GM19240 (cell line): ENCODE measurements around the gene IQSEC1.

Experiments
- DNase-seq: peaks from one replicate; pipeline ENCODE4 v3.0.0; 2011; ENCODE audit warnings: low spot score; ENCODE audit not compliant: insufficient read length

IQSEC1 gene

DNA sequence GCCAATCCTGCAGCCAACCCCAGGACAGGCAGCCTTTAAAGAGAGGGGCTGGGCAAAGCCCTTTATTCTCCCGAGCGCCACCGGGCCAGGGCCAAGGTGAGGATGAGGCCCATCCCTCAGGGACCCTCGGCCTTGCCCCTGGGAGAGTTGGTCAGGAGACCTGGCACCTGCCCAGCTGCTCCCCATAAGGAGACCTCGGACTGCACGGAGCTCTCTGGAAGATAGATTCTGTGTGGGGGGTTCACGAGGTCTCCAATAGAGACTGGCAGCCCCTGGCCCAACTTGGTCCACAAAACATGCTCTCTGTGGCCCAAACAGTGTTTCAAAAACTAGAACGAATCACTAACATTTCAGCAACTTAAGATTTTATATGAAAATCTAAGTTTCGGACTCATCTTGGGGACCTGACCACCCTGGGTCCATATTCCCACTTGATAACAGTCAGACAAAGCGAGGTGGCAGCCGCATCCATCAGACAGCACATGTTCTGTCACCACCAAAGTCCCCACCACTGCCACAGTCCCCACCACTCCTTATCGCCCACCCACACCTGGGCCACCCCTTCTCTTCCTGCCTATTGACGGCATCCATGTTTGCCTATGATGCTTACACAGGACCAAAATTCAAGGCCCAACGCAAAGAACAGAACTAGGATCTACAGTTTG lies 117.4 kb downstream of the IQSEC1 start:
- DNase-seq, result no peak

GRCh38 chr3:12954891-12955650 lies 118.2 kb downstream of the IQSEC1 start:
- no peak for DNase-seq

DNA sequence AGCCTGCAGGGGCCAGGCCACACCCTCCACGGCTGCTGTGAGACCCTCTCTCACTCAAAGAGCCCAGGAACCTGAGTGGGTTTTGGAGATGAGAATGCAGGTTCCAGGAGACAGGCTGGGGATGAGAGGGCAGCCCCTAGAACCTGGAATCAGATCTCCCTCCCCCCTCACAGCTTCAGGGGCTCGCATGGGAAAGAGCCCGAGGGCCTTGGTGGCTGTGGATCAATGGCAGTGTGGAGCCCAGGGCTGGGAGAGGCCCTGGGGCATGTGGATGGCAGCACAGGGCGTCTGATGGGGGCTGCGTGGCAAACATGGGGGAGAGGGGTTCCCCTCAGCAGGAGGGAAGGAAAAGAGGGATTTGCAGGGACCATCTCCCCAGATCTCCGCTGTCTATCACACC lies 119.0 kb downstream of the IQSEC1 start:
- DNase-seq, result no peak

DNA sequence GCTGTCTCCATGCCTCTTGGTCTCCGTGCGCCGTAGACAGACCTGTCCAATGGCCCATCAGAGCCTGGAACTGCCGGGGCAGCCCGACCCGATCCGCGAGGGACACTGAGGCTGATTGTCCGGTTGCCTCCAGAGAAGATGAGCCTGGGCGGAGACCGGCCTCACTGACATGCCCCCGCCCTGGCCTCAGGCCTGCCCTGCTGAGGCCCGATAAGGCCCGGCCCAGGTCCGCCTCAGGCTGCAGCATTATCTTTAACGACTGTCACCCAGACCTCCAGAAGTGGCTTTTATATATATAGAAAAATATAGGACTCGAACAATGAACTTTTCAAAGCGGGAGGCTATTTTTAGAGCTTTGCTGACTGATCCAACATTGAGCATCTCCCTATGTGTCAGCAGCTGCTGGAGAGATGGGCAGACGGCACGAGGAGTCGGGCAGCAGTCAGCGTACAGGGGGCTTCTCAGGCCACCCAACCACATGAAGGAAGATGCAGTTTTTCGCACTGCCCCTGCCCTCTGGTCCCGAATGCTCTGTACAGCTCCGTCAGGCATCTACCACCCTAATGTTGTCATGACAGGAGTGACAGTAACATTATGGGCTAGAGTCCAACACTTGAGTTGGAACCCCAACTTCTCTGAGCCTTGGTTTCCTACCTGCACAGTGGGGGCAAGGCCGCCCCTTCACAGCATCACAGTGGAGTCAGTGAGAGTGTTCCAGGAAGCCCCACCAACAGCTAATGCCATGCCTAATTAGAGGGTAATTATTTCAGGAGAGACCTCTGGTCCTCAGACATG lies 119.8 kb downstream of the IQSEC1 start:
- no peak for DNase-seq

DNA sequence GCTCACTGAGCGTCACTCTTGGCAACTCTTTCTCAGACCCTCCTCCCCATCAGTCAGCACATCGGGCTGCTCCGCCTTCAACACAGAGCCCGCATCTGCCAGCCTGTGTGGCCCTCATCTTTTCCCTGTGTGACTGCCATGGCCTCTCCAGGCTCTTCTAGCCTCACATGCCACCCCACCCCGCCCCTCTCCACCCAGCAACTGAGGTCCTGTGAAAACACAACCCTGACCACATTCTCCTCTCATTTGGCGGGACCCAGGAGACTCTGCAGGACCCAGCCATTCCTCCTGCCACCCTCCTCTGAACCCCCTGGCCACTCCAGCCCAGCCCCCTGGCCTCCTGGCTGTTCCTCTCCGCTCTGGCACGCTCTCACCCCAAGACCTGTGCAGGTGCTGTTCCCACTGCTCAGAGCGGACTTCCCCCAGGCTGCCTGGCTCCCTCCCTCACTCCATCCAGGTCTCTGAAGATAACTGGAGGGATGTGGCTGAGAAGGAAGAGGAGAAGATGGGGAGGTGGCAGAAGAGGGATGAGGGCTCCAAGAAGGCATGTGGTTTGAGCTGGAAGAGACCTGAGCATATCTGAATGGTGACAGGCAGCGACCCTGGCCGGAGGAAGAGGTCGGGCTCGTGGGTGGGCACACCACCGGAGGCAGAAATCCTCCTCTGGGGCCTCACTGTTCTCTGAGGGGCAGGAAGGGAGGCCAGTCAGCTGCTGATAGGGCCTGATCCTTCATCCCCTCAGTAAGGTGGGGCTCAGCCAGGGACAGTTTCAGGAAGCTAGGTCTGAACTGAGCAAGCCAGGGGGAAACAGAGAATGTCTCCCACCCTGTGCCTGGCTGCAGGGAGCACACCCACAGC lies 120.7 kb downstream of the IQSEC1 start:
- no peak for DNase-seq

- peak; percentile 54 for DNase-seq
These were observed 124.1 kb downstream of the IQSEC1 start for GRCh38 chr3:12948891-12949711.

DNA sequence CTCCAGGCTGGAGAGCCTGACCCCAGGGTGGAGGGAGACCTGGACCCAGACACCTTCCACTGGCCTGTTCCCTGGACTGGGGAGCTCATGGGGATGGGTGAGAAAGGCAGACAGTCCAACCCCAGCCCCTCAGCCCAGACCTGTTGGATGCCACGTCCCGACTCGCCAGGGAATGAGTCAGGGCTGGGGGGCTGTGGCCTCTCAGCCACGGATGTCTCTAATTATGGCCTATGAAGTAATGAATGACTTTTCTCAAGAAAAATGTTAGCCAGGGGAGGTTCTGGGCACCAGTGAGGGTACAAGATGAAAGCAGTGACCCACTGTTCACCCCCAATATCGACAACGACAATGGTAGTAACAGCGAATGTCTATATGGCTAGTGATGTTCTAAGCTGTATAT lies 124.9 kb downstream of the IQSEC1 start:
- no peak for DNase-seq

DNA sequence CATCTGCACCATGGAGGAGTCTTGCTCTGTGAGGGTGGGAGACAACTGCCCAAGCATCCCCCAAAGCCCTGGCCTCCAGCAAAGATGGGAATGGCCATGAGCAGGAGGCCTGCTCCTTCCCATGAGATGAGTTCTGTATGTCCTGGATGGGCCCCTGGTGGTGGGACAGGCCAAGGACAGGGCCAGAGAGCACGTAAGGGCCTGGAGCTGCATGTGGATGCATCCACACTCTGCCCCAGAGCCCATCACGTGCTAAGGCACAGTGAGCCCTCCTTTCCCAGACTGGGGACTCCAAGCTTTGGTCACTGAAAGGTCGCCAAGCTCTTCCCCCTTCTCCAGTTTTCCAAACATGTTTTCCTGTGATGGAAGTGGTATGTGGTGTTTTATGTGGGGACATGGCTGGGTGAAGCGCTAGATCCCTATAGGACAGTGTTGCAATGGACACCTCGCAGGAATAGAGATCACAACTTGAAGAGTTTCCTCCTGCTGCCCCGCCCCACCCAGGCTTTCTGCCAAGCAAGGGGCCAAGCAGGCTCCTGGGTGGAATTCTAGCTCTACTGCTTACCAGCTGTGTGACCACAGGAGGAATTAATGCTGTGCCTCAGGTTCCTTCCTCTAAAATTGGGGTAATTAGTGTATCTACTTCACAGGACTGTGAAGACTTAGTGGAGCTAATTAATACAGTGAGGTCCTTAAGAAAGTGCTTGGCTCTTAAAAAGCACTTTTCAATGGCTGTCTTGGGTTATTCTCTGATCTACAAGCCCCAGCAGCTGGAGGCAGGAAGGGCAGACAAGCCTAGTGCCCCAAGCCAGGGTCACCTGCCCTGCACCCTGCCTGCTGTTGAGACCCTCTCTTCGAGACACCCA lies 125.5 kb downstream of the IQSEC1 start:
- DNase-seq, result no peak

DNA sequence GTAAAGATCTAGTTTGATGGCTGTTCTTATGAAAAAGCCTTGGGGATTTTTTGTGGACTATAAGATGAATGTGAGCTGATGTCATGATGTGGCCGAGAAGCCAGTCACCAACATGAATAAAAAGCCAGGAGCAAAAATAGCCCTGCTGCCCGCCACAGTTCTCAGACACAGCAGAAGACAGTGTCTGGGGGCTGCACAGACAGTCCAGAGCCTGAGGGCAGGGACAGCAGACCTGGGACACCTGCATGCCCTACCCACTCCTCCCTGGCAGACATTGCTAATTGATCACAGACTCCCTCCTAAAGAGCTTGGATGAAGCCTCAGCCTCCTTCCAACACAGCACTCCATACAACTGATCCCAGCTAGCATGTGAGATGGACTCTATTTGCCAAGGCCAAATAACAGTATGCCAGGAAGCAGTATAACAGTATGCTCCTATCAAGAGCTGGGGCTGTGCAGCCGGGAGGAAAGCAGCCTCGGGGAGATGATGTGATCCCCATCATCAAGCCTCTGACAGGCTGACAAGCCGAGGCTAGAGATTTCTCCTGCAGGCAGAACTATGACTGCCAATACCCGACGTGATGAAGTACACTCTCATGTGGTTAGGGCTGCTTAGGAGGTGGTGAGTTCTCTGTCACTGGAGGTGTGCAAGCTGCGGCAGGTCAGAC lies 126.4 kb downstream of the IQSEC1 start:
- DNase-seq, result no peak

- DNase-seq, result no peak
These were observed 127.0 kb downstream of the IQSEC1 start for GRCh38 chr3:12946251-12946648.

GRCh38 chr3:12944849-12945248 lies 128.4 kb downstream of the IQSEC1 start:
- no peak for DNase-seq

DNA sequence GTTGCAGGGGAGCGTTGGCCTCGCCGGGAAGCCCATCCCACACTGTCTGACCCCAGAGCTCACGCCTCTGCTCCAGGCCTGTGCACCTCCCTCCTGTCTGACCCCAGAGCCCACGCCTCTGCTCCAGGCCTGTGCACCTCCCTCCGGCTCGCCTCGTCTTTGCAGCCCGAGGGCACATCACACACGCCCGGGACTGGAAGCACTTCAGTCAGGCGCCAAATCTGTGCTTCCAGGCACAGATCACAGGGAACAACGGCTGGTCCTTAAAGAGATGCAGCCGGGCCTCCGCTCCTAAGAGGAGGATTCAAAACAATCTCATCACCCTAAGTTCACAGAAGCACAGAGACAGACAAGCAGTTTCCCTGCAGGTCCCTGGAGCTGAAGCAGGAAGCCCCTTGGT lies 128.8 kb downstream of the IQSEC1 start:
- no peak for DNase-seq

DNA sequence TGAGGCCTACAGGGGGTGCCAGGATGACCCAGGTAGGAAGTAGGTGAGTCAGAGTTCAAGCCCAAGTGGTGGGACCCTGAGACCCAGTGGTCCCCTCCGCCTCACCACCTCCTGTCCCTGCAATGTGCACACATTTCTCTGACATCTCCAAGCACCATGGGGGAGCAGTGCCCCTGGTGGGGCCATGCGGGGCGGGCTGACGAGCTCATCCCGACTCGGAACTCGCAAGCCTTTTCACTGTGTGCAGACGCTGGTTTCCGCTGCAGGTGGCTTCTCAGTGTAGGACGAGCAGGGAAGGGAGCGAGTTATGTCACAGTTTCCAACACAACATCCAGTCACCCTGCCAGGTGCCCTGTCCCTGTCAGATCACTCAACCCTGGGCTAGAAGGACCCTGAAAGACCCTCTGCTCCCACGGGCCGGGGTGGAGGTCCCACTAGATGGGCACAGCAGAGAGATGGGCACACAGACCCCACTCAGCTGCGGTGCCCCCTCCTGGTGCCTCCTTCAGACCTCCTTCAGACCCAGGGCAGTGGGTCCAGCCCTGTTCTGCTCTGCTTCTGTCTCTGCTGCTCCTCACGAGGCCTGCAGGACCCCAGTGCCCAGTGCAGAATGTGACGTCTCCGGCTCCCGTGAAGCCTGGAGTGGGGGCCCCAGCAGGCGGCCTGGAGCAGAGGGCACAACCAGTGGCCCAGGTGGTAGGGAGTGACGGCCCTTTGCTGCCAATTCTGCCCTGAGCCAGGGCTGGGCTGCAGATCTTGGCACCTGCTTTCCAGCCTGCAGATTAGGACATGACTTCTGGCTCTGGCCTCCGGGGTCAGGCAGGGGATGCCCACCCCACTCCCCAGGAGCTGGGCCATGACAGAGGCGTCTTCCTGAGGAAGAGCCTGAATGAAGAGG lies 129.9 kb downstream of the IQSEC1 start:
- no peak for DNase-seq

DNA sequence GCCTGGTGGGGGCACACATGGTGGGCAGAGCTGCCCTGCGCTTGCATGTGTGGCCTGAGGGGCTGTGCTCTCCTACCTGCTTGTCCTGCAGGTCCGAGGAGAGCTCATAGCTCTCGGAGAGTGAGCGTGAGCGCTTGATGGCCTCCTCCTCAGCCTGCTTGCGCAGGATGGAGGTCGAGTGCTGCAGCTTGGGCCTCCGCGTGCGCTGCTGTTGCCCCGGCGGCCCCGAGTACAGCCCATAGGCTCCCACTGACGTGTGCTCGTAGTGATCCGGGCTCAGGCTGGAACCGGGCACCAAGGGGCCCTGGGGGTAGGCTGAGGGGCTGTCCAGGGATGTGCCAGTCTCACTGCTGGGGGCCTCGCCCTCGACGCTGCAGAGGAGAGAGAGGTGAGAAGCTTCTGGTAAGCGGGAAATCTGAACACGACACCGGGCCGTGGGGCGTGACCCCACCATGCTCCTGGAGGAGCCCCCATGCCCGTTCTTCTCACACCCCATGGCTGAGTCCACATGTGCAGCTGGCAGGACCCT lies 131.7 kb downstream of the IQSEC1 start:
- DNase-seq, result no peak

DNA sequence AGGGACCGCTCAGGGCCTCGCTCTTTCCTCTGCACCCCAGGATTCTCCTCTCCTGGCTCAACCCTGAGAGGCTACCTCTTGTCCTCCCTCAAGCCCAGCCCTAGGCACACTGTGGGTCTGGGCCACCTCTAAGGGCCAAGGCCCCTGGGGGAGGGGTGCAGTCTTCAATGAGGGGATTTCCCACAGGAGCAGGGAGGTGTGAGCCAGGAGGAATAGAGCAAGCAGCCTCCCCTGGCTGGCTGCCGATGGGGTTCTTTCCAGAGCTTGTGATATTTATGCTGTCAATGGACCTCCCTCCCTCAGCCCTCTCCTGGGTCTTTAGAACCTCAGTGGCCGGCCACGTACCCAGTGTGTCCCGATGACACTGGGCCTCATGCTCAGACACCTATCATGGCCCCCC lies 132.4 kb downstream of the IQSEC1 start:
- no peak for DNase-seq

GRCh38 chr3:12939137-12939536 lies 134.1 kb downstream of the IQSEC1 start:
- no peak for DNase-seq

DNA sequence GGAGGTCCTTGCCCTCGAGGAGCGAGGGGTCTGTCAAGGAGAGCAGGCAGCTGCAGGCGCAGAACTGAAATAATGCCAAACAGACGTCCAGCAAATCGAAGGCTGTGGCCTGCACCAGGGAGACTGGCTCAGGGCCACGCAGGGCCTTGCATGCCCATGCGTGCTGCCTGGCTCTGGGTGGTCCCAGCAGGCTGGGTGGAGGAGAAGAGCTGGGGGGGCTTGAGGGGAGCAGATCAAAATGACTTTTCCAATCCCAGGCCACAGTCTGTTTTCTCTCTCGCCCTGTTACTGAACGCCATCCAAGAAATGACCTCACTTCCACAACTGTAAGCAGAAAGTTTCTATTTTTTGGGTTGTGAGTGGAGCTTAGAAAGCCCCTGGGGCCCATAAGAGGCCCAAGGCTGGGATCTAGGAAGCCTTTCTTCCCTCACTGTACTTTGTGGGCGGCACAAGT lies 134.9 kb downstream of the IQSEC1 start:
- DNase-seq, result no peak
